Esophagus mucosa (tissue), 1 donor: ENCODE measurements around the gene ALG12. TPM values are rescaled to one million over a fixed set of nuclear protein-coding genes. Genes with fewer than 3 reads are reported as not detected.

ENCODE experiments used
- ATAC-seq: fragments of 200-7000 bp; cut with Tn5 transposase; one replicate; pipeline ENCODE4 v1.9.1; 2020
- total RNA-seq: library from RNA; stranded (reverse); gene quantifications from one replicate; pipeline ENCODE4 v1.2.4, GENCODE V29; 2023
- donor health status: DM: yes; HTN: yes; CAD: no.

Gene ALG12
- total RNA-seq, 1 donor from 2014 or later: 10.1 TPM

DNA sequence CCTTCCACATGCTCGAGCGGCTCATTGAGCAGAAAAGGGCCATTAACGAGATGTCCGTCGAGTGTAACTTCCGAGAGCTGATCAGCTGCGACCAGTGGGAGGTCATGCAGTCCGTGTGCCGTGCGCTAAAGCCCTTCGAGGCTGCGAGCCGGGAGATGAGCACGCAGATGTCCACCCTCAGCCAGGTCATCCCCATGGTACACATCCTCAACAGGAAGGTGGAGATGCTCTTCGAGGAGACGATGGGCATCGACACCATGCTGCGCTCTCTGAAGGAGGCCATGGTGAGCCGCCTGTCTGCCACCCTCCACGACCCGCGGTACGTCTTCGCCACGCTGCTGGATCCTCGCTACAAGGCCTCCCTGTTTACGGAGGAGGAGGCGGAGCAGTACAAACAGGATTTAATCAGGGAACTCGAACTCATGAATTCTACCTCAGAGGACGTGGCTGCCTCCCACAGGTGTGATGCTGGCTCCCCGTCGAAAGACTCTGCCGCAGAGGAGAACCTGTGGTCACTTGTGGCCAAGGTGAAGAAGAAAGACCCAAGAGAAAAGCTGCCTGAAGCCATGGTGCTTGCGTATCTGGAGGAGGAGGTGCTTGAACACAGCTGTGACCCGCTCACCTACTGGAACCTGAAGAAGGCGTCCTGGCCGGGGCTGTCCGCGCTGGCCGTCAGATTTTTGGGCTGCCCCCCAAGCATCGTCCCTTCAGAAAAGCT is 31.7 kb downstream of the ALG12 start:
- ATAC-seq: no peak

DNA sequence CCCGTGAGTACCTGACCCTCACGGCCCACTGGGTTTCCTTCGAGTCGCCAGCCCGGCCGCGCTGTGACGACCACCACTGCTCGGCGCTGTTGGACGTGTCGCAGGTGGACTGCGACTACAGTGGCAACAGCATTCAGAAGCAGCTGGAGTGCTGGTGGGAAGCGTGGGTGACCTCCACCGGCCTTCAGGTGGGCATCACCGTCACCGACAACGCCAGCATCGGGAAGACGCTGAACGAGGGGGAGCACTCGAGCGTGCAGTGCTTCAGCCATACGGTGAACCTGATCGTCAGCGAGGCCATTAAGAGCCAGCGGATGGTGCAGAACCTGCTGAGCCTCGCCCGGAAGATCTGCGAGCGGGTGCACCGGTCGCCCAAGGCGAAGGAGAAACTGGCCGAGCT is 32.4 kb downstream of the ALG12 start:
- ATAC-seq: no peak

DNA sequence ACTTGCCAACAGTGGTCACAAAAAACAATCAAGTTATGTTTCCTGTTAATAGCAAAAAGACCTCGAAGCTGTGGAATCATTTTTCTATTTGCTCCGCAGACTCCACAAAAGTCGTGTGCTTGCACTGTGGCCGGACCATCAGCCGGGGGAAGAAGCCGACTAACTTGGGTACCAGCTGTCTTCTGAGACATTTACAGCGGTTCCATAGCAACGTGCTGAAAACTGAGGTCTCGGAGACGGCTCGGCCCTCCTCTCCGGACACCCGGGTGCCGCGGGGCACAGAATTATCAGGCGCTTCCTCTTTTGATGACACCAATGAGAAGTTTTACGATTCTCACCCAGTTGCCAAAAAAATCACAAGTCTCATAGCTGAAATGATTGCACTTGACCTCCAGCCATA is 33.0 kb downstream of the ALG12 start:
- no peak for ATAC-seq

DNA sequence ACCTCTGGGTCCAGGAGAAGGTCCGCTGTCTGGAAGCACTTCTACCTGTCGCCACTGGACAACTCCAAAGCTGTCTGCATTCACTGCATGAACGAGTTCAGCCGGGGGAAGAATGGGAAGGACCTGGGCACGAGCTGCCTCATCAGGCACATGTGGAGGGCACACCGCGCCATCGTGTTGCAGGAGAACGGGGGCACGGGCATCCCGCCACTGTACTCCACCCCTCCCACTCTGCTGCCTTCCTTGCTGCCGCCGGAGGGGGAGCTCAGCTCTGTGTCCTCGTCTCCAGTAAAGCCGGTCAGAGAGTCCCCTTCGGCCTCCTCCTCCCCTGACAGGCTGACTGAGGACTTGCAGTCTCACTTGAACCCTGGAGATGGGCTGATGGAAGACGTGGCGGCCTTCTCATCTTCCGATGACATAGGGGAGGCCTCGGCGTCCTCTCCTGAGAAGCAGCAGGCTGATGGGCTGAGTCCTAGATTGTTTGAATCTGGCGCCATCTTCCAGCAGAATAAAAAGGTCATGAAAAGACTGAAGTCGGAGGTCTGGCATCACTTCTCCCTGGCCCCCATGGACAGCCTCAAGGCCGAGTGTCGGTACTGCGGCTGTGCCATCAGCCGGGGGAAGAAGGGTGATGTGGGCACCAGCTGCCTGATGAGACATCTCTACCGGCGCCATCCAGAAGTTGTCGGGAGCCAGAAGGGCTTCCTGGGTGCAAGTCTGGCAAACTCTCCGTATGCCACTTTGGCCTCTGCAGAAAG is 33.6 kb downstream of the ALG12 start:
- peak; percentile 24 for ATAC-seq

DNA sequence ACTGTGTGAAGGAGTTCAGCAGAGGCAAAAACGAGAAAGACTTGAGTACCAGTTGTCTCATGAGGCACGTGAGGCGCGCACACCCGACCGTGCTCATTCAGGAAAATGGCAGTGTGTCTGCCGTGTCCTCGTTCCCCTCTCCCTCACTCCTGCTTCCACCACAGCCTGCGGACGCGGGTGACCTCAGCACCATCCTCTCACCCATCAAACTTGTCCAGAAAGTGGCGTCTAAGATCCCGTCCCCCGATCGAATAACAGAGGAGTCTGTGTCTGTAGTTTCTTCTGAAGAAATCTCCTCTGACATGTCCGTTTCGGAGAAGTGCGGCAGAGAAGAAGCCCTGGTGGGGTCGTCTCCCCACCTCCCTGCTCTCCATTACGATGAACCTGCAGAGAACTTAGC is 34.2 kb downstream of the ALG12 start:
- no peak for ATAC-seq

DNA sequence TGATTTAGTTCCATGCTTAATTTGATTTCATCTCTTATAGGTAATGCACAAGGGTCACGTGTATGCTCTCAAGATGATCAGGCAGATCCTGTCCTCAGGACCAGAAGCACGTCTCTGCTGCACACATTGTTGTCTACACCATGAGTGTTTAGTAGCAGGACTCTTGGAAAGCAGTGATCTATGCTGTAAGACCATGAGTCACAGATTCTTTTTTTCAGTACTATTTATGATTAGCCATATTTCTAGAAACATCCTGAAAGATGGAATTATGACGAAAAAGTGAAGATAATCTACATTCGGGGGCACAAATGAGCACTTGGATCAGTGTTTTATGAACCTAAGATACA is 35.0 kb downstream of the ALG12 start:
- no peak for ATAC-seq

DNA sequence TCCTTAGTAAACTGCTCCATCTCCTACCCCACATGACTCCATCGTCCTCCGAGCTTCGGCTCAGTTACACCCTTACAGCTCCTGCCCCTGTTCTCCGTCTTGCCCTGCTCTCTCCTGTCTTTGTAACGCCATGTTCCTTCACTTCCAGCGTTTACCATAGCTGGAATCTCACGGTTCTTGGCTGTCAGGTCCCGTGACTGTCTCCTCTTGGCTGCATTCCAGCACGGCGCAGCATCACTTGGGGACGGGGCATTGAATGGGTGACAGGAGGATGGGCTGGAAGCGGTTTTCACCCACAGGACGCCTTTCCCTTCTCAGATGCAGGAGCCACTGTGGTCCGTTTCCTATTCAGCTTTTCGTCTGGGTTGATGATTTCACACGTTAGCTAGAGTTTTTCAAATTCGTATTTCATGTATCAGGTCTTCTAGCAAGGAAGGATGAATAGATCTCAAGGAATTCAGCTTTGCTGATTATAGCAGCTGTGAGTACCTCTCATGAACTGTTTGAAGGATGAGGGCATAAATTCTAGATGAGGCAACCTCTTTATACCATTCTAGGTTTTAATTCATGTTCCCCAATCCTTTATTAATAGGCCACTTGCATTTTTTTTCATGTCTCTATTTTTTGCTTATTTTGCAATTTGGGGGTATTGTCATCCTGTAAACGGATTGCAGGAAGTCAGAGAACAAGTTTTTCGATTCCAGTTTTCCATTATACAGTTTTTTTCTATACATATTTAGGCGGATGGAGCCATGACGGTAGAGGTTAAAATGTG is 35.5 kb downstream of the ALG12 start:
- no peak for ATAC-seq

DNA sequence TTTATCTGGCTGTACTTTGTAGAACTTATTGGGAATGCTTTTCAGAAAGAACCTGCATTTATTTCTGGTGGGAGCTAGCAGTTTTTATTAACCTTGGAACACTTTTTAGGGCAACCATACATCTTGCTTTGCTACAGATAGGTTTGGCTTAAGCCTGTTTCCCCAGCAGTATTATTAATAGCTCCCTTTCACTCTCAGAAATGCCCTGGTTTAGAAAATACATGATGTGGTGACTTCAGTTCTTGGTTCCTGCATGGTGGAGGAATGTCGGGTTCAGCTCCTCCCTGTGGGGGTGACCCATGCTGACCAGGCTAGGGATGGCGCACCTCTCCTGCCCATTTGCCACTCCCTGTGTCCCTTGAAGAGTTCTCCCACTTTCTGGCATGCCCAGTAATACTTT is 36.4 kb downstream of the ALG12 start:
- ATAC-seq: no peak

DNA sequence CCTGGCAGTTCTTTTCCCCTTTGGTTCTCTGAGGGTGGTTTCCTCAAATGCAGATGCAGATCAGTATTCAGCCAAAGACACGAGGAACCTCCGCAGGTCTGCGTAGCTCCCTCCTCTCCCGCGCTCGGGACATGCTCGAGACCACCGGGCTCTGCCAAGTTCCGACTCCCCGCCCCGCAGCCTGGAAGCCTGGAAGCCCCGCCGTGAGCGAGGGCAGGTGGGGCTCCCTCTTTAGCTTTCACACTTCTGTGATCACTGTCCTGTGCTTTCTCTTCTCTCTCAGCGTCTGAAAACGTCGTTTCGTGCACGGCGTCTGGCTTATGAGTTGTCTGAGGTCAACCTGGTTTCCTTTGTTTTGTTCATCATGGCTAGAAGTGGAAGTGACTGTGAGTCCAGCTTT is 38.0 kb downstream of the ALG12 start:
- no peak for ATAC-seq

DNA sequence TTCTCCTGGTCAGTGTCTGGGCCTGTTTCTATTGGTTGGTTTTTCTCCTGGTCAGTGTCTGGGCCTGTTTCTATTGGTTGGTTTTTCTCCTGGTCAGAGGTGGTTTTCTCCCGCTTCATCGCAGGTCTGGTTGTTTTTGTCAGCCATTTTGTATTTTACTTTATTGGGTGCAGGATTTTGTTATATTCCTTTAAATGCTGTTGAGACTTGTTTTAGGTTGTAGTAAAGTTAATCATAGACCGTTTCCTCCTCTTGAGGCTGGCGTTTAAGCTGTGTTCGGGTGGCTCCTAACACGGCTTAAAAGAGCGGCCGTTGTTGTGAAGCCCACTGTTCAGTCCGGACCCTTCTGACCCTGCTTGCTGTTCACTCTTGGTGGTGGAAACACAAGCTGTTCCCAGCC is 38.4 kb downstream of the ALG12 start:
- ATAC-seq: no peak

DNA sequence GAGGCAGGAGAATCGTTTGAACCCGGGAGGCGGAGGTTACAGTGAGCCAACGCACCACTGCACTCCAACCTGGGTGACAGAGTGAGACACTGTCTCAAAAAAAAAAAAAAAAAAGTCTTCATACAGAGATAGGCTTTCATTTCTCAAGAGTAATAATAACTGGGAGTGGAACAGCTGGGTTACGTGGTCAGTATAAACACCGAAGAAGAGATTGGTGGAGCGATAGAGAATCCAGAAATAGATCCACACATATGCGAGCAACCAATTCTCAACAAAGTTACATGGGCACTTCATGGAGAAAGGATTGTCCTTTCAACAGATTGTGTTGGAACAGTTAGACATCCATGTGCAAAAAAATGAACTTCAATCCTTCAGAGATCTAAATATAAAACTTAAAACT is 40.0 kb downstream of the ALG12 start:
- ATAC-seq: no peak

DNA sequence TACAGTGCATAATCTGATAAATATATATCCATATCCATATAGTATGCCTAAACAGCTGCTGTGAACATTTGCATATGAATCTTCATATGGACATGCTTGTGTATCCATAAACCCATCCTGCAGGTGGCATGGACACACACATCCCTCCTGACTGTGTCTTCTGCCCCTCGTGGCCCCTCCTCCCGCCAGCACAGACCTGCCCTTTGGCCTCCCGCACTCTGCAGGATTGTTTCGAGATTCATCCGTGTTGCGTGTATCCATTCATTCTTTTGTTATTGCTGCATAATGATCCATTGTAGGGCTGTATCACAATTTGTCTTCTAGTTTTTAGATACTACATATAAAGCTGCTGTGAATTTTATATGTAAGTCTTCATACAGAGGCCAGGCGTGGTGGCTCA is 40.6 kb downstream of the ALG12 start:
- ATAC-seq: no peak

DNA sequence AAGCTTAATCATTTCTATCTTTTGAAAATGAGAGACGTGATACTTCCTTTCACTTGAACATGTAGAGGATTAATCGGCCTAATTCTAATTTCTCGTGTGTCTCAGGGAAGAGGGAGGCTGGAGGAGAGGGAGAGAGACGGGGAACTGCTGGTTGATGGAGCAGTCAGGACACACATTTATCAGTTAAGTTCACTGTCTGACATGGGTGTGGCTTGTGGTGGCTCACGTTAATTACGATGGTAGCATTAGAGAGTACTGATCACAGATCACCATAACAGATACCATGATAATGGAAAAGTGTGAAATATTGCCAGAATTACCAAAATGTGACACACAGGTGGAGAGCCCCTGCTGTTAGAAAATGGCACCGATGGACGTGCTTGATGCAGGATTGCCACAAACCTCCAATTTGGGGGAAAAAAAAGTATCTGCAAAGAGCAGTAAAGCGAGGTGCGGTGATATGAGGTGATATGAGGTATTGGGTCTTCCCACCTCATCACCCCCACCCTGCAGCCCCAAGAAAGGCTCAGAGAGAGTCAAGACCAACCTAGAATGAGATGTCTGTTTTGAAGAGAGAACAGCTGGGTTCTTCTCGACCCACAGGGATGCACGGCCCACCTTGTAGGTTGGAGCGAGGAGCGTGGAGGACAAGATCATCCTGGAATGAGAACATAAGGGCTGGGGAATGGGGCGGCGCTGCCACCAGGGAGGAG is 44.9 kb downstream of the ALG12 start:
- ATAC-seq: no peak

DNA sequence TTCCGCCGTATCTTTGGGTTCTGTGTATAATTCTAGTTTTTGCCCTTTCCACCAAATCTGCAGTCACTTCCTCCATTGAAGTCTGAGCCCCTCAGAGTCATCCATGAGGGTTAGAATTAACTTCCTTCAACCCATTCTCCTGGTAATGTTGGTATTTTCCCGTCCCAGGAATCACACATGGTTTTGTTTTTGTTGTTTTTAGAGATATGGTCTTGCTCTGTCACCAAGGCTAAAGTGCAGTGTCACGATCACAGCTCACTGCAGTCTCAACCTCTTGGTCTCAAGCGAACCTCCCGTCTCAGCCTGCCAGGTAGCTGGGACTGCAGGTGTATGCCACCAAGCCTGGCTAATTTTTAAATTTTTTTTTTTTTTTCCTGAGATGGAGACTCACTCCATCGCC is 45.9 kb downstream of the ALG12 start:
- ATAC-seq: no peak

DNA sequence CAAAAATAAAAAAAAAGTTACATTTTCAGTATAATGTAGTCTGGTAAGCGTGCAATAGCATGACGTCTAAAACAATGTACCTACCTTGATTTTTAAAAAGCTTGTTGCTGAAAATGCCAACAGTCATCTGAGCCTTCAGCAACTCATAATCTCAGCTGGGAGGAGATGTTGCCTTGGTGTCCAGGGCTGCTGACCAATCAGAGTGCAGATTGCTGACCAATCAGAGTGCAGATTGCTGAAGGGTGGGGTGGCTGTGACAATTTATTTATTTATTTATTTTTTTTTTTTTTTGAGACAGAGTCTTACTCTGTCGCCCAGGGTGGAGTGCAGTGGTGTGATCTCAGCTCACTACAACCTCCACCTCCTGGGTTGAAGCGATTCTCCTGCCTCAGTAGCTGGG is 46.8 kb downstream of the ALG12 start:
- no peak for ATAC-seq

DNA sequence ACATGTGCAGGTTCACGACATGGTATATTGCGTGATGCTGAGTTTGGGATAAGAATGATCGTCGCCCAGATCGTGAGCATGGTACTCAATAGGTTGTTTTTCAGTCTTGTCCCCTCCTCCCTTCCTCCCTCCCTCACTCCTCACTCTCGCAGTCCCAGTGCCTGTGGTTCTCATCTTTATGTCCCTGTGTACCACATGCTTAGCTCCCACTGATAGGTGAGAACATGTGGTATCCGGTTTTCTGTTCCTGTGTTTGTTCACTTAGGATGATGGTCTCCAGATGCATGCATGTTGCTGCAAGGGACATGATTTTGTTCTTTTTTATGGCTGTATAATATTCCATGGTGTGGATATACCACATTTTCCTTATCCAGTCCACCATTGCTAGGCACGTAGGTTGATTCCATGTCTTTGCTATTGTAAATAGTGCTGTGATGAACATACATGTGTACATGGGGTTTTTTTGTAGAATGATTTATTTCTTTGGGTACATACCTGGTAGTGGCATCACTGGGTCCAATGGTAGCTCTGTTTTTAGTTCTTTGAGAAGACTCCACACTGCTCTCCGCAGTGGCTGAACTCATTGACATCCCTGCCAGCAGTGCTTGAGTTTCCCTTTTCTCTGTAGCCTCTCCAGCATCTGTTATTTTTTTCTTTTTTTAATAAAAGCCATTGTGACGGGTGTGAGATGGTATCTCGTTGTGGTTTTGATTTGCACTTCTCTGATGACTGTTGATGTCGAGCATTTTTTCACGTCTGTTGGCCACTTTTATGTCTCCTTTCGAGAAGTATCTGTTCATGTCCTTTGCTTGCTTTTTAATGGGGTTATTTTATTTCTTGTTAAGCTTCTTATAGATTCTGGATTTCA is 48.2 kb downstream of the ALG12 start:
- no peak for ATAC-seq

DNA sequence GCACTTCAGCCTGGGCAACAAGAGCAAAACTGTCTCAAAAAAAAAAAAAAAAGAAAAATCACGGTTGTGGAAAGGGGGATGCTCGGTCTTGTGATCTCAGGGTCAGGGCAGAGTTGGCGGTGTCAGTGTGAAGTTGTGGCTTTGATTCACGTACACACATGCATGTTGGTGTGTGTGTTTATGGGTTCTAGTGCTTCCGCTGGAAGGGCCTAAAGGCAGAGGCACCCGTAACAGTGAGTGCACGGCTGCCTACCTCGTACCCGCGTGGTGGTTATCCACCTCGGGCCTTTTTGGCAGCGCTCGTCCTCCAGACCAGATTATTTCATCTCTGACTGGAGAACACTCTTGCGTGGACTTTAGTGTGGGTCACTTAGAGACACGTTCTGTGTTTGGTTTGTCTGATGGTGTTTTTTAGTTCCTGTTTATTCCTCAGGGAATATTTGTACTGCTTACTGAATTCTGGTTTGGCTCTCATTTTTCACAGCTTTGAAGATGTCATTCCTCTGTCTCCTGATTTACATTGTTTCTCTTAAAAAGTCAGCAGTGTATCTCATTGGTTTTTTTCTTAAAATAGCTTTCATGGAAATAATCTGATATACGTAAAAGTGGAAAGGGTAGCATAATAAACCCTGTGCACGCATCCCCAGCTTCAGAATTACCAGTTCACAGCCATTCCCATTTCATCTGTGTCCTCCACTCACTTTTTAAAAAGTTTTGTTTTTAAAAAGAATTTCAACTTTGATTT is 49.0 kb downstream of the ALG12 start:
- ATAC-seq: no peak

DNA sequence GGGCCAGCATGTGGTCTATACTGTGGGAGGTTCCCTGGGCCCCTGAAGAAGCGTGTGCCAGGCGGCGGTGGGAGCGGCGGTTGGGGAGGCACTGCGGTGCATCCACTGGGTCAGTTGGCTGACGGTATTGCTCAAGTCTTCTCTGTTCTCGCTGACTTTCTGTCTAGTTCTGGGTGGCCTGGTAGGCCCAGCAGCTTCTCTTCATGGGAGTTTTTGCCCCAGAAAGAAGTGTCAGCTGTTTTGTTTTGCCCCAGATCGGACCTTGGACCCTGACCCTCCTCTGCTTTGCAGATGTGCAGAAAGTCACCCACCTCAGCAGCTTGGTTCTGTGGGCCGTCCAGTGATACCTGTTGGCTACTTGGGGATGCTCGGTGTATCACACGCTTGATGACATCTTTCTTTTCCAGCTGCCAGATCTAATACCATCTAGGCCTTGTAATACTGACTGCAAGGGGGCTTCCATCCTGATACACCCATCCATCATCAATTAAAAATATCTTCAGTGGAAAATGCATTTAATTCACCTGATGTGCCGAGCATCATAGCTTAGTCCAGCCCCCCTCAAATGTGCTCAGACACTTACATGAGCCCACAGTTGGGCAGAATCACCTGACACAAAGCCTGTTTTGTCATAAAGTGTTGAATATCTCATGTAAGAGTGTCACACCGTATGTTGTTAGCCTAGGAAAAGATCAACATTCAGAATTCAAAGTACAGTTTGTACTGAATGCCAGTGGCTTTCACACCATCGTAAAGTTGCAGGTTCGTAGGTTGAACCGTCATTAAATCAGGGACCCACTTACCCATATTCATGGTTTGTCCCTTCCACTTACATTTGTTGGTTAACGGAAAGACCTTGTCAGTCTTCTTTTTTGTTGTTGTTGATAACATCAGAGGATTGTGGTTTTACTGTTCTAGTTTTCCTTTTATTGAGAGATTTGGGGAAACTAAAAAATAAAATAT is 50.7 kb downstream of the ALG12 start:
- no peak for ATAC-seq

DNA sequence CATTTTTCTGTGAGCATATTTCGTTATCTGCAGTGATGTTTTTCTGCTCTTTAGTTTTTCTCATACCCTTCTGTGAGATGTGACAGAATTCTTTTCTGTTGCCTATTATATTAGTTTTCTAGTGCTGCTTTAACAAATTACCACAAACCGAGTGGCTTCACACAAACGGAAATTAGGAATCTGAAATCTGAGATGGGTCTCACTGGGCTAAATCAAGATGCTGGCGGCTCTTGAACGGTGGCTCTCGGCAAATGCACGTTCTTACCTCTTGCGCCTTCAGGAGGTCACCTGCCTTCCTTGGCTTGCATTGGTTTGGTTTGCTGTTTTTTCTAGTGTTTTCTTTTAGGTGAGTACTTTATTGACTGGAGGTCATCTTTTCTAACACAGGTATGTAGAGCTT is 51.6 kb downstream of the ALG12 start:
- ATAC-seq: no peak

DNA sequence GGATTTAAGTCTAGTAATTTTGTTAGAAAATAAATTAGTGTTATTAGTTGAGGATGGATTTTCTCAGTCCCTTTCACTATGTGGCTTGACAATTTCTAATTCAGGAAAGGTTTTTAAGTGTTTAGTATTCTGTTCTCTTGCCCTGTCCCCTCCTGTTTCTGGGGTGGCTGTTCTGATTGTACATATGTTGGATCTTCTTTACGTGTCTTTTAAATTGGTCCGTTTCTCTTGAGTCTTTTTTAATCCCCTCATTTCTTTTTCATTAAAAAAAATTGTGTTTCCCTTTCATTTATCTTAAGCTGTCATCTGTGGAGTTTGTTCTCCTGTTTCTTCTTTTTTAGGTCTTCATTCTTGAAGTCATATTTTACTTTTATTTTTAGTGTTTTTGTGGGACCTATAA is 52.1 kb downstream of the ALG12 start:
- ATAC-seq: no peak
